ENCODE results near the gene BICC1. TPM values are rescaled to one million over a fixed set of nuclear protein-coding genes. Genes with fewer than 3 reads are reported as not detected.

Gene BICC1
- 12.8 TPM for total RNA-seq (ENCODE audit: insufficient read depth, low replicate concordance)

DNA sequence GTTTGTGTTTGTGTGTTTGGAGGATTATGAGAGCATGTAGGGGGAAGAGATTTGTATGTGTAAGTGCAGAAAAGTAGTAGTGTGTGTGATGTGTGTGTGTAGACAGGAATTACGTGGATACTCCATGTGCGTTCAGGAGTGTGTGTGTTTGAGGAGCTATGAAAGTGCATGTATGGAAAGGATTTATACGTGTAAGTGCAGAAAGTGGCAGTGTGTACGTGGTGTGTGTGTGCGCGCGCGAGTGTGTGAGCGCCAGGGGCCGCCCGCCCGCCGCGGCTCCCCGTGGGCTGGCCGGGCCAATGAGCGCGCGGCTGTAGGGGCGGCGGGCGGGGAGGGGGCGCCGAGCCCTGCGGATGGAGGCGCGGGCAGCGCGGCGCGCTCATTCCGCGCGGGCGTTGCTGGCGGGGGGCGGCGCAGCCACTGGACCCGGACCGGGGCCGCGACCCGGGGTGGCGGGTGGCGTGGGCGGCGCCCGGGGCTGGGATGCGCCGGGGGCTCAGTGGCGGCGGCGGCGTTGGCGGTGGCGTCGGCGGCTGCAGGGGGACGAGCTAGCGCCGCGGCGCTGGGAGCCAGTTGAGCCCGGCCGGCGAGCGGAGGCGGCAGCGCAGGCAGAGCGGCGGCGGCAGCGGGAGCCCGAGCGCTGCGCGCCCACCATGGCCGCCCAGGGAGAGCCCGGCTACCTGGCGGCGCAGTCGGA is at the start of gene BICC1:
TSS of gene BICC1 (plus strand) at position 382 of the 697 bp plus-strand sequence. CDS start at position 654, 272 bp downstream.
- DNase-seq (ENCODE audit: low spot score): peak; percentile 78

GRCh38 chr10:58464956-58465355 is 47.7 kb upstream of the BICC1 start:
- DNase-seq (ENCODE audit: low spot score): no peak

- DNase-seq (ENCODE audit: low spot score): no peak
These were observed 47.0 kb upstream of the BICC1 start for GRCh38 chr10:58465629-58466028.

GRCh38 chr10:58467931-58468635 is 44.6 kb upstream of the BICC1 start:
- DNase-seq (ENCODE audit: low spot score): no peak

DNA sequence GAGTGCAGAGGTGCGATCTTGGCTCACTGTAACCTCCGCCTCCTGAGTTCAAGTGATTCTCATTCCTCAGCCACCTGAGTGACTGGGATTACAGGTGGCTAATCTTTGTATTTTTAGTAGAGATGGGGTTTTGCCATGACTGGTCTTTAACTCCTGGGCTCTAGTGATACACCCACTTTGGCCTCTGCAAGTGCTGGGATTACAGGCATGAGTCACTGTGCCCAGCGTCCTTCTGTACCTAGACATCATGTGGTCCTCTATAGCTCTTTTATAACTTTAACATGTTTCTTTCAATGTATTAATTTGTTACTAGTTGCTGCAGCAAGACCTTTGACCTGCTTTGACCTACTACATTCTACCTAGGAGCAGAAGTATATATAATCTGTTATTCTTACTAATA is 38.7 kb upstream of the BICC1 start:
- DNase-seq (ENCODE audit: low spot score): no peak

GRCh38 chr10:58475322-58476277 is 37.1 kb upstream of the BICC1 start:
- DNase-seq (ENCODE audit: low spot score): peak; percentile 5

- peak; percentile 24 for DNase-seq (ENCODE audit: low spot score)
These were observed 35.5 kb upstream of the BICC1 start for GRCh38 chr10:58477122-58477521.

GRCh38 chr10:58477902-58478301 is 34.8 kb upstream of the BICC1 start:
- DNase-seq (ENCODE audit: low spot score): no peak

- DNase-seq (ENCODE audit: low spot score): no peak
These were observed 33.6 kb upstream of the BICC1 start for GRCh38 chr10:58479045-58479444.

DNA sequence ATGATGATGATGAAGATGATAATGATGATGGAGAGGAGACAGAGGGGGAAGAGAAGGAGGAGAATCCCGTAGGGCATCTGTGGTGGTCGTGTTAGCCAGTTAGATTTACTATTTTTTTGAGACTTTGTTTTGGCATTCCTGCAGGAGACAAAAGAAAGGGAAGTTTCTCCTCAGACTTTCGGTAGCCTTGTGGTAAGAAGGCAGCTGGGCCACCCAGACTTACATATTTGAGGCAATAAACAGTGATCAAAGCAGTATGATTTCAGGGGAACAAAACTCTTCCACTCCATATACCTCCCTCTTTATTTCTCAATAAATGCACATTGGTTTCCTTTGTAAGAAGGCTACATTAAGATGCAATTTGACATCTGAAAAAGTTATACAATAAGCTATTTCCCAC is 32.4 kb upstream of the BICC1 start:
- DNase-seq (ENCODE audit: low spot score): no peak

- DNase-seq (ENCODE audit: low spot score): no peak
These were observed 31.0 kb upstream of the BICC1 start for GRCh38 chr10:58481569-58482109.

DNA sequence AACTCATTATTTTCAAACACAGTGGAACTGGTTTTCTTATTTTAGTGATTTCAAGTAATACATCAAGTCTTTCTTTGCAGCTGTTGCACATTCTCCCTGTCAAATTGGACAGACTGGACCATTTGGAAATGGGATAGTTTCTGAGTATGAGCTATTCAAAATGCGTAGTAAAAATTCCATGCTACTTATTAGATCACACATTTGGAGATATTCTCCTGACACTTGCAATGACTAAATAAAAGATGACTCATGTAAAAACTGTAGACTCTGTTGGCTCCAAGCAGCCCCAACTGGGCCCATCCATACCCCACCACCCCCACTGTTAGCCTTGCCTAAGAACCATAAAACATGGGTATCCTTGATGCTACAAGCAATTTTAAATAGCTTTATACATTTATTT is 25.9 kb upstream of the BICC1 start:
- no peak for DNase-seq (ENCODE audit: low spot score)

DNA sequence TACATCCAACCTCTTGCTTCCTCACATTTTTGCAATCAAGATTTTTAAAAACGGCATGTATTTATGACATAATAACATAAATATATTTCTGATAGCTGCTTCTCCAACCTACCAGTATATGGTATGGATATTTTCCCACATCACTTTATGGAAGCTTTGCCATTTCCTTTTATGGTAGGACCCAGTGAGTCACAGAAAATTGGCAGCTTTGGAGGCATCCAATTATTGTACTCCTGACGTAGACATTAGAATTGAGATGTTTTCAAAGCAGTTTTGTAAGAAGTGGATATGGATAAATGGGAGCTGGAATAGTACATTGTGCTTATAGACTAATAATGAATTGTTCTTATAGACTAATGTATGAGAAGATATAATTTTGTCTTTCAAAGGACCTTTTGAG is 23.8 kb upstream of the BICC1 start:
- no peak for DNase-seq (ENCODE audit: low spot score)

DNA sequence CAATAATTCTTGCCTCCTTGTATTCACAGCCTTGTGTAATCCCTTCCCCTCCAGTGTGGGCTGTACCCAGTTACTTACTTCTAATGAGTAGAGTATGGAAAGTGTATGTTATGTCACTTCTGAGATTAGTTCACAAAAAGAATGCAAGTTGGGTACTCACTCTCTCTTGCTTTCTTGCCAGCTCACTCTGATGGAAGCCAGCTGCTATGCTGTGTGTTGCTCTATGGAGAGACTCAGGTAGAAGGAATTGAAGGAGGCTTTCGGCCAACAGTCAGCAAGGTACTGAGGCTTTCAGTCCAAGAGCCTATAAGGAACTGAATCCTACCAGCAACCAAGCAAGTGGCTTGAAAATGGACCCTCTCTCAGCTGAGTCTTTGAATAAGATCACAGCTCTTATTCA is 9.7 kb upstream of the BICC1 start:
- no peak for DNase-seq (ENCODE audit: low spot score)

GRCh38 chr10:58508316-58508715 is 4.4 kb upstream of the BICC1 start:
- DNase-seq (ENCODE audit: low spot score): no peak

GRCh38 chr10:58511765-58512490 is 744 bp upstream of the BICC1 start:
- DNase-seq (ENCODE audit: low spot score): peak; percentile 4

- peak; percentile 85 for DNase-seq (ENCODE audit: low spot score)
These were observed 777 bp downstream of the BICC1 start for GRCh38 chr10:58513188-58514110.

- peak; percentile 2 for DNase-seq (ENCODE audit: low spot score)
These were observed 1.6 kb downstream of the BICC1 start for GRCh38 chr10:58514111-58514770.

DNA sequence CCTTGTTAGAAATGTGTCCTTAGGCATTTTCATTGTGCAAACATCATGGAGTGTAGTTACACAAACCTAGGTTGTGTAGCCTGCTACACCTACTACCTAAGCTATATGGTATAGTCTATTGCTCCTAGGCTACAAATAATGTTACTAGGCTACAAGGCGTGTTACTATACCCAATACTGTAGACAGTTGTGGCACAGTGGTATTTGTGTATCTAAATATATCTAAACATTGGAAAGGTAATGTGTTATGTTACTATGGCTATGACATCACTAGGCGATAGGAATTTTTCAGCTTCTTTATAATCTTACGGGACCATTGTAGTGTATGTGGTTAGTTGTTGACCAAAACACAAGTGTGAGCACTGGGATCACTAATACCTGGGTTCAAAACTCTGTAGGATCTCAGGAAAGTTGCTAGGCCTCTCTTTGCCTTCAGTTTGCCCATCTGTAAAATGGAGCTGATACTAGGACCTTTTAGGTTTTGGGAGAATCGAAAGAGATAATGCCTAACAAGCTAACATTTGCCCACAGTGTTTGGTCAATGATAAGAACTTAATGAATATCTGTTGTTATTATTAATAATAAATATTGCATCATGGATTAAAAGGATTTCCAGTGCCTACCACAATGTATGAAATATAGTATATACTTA is 2.7 kb downstream of the BICC1 start:
- no peak for DNase-seq (ENCODE audit: low spot score)

All from umbilical cord (tissue), 2 donors.